Nephron (organoid): ENCODE measurements around the gene COL27A1.

Experiments
- H3K27ac Mint-ChIP-seq, 3 experiments: 2 replicates each; pipeline ENCODE4 v1.8.0; 2020; ENCODE audit warnings: mixed read lengths in 3 of 3, mild to moderate bottlenecking in 2 of 3, moderate library complexity in 1 of 3
- H3K27me3 Mint-ChIP-seq: 2 replicates; pipeline ENCODE4 v1.8.0; 2021; ENCODE audit warnings: low read depth, mild to moderate bottlenecking, moderate library complexity, mixed read lengths
- H3K36me3 Mint-ChIP-seq: 2 replicates; pipeline ENCODE4 v1.8.0; 2020; ENCODE audit warnings: low read depth, mixed read lengths
- H3K4me1 Mint-ChIP-seq: 2 replicates; pipeline ENCODE4 v1.8.0; 2020; ENCODE audit warnings: mixed read lengths
- H3K4me3 Mint-ChIP-seq, 3 experiments: 2 replicates each; pipeline ENCODE4 v1.8.0; 2020; ENCODE audit warnings: mild to moderate bottlenecking in 3 of 3, mixed read lengths in 3 of 3, moderate library complexity in 2 of 3
- H3K9me3 Mint-ChIP-seq: 2 replicates; pipeline ENCODE4 v1.8.0; 2020; ENCODE audit warnings: mixed read lengths
- CTCF ChIP-seq, 3 experiments: fragments of 200-600 bp; sonication (generic); IDR thresholded peaks; one replicate each; pipeline ENCODE4 v1.5.0; 2021; ENCODE audit warnings: antibody characterized with exemption in 3 of 3; ENCODE audit not compliant: unreplicated experiment in 3 of 3

COL27A1 gene

GRCh38 chr9:114117614-114117995, 37.7 kb upstream of the COL27A1 start:
- Mint-ChIP-seq H3K27me3 (peaks cover 12% of the 10 kb centered on the region), H3K27ac (peak overlapping the region; percentile 62 to 86 (median 64)), H3K4me1 (peaks cover 18% of the 10 kb centered on the region), H3K4me3 (no peak overlapping the region), H3K36me3 (no peaks in the 10 kb centered on the region), H3K9me3 (no peaks in the 10 kb centered on the region)
- no peak for TF ChIP-seq CTCF (IDR thresholded peaks at IDR 0.05; ENCODE audit: unreplicated experiment in 3 of 3)

DNA sequence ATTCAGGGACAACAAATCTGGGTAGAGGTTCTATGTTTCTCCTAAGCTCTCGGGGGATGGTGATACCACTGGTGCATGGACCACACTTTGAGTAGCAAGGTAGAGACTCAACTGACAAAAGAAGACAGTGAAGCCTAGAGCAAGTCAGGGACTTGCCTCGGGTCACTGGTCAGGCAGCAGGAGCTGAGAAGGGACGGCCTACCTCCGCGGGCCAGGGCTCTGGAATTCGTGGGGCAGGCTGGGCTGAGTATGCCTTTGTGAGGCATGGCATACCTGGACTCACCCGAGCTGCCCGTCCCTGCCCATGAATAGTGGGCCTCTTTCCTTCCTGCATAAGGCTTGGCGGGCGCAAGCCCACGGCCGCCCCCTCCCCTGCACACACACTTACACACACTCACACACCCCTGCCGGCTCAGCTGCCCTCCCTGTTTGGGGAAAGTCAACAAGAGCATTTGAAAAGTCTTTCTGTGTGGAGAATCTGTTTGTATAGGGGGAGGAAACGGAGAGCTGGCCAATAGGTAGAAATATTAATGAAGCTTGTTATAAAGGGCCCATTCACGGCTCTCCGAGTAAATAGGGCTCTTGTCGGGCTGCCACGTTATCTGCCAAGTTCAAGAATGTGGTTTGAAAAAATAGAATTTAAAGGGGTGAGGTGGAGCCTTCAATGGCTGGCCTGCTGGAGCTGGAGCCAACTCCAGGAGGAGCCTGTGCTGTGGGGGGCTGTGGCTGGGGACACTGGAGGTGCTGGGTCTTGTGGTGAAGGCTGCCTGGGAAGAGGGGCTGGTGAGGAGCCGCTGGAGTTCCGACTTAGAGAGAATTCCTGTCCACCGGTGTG, 37.1 kb upstream of the COL27A1 start:
- no peak for TF ChIP-seq CTCF (IDR thresholded peaks at IDR 0.05; ENCODE audit: unreplicated experiment in 3 of 3)
- H3K9me3 Mint-ChIP-seq: no peaks in the 10 kb centered on the region
- no peak overlapping the region for H3K4me3 Mint-ChIP-seq
- H3K4me1 Mint-ChIP-seq: peaks cover 18% of the 10 kb centered on the region
- H3K27ac Mint-ChIP-seq: peak overlapping the region; percentile 62 to 86 (median 64)
- no peaks in the 10 kb centered on the region for H3K36me3 Mint-ChIP-seq
- peaks cover 8% of the 10 kb centered on the region for H3K27me3 Mint-ChIP-seq

- Mint-ChIP-seq H3K4me3 (no peak overlapping the region), H3K27me3 (peaks cover 6% of the 10 kb centered on the region), H3K27ac (no peak overlapping the region), H3K36me3 (no peaks in the 10 kb centered on the region), H3K4me1 (peaks cover 18% of the 10 kb centered on the region), H3K9me3 (no peaks in the 10 kb centered on the region)
- no peak for TF ChIP-seq CTCF (IDR thresholded peaks at IDR 0.05; ENCODE audit: unreplicated experiment in 3 of 3)
Measured at GRCh38 chr9:114119242-114120191, 35.8 kb upstream of the COL27A1 start.

- no peak for TF ChIP-seq CTCF (IDR thresholded peaks at IDR 0.05; ENCODE audit: unreplicated experiment in 3 of 3)
- no peak overlapping the region for H3K4me3 Mint-ChIP-seq
- H3K9me3 Mint-ChIP-seq: no peaks in the 10 kb centered on the region
- no peak overlapping the region for H3K27ac Mint-ChIP-seq
- H3K4me1 Mint-ChIP-seq: peaks cover 18% of the 10 kb centered on the region
- peaks cover 6% of the 10 kb centered on the region for H3K27me3 Mint-ChIP-seq
- H3K36me3 Mint-ChIP-seq: no peaks in the 10 kb centered on the region
Measured at GRCh38 chr9:114120192-114121014, 34.9 kb upstream of the COL27A1 start.

DNA sequence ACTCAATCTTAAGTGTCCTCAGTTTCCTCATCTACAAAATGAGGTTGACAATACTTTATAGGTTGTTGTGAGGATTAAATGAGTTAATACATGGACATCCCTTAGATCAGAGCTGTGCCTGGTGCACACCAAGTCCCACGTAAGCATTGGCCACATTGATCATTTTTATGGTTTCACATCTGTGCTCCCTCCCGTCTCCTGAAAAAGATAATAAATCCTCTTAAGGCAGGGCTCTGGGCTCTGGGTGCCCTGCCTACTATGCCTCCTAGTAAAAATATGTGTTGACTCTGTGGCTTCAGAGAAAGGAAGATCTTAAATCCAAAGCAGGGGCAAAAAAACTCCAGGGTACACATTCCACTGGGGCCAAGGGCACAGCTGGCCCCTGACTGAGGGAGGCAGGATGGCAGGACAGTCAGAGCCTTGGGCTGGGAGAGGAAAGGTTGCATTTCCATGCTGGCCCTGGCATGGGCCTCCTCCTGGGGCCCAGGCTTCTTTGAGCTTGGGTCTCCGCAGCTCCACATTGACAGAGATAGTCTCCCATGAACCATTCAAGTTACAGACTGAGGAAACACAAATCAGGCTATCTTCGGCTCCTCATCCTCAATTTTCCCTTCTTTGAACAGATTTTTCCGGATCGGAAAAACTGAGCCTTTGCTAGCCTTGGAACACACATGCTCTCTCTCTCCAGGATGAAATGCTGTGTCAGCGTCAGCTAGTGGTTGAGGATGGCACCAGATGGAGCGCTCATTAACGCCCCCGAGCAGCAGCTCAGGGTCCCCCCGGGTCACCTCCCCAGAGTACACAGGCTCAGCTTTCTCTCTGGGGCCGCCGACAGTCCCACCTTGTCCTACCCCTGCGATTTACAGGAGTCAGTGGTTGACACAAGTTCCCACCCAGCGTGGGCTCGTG, 33.9 kb upstream of the COL27A1 start:
- Mint-ChIP-seq H3K36me3 (no peaks in the 10 kb centered on the region), H3K27me3 (peaks cover 6% of the 10 kb centered on the region), H3K4me3 (no peak overlapping the region), H3K9me3 (no peaks in the 10 kb centered on the region), H3K4me1 (peaks cover 21% of the 10 kb centered on the region), H3K27ac (peak overlapping the region in 1 of 3 experiments; percentile 17)
- TF ChIP-seq CTCF (IDR thresholded peaks at IDR 0.05; ENCODE audit: unreplicated experiment in 3 of 3): no peak
